WTC11 (cell line): Measurements from ENCODE around the gene PRKD1. TPM values are rescaled to one million over a fixed set of nuclear protein-coding genes. Genes with fewer than 3 reads are reported as not detected.

Experiments used
- ATAC-seq: fragments of 200-7000 bp; cut with Tn5 transposase; 2 replicates; pipeline ENCODE4 v1.10.0; 2021; ENCODE audit warnings: mild to moderate bottlenecking, moderate library complexity
- CTCF ChIA-PET: fragments of 300-600 bp; sonication (Branson Sonifier 250); formaldehyde crosslinking; loops from one replicate; lab custom pipeline; 2021; ENCODE audit warnings: antibody characterized with exemption; lab: Charles Lee
- POLR2A ChIA-PET: fragments of 350-600 bp; sonication (Branson Sonifier 250); formaldehyde crosslinking; loops from one replicate; lab custom pipeline; 2021; ENCODE audit warnings: antibody characterized with exemption; lab: Charles Lee
- DNase-seq: peaks from one replicate; pipeline ENCODE4 v3.0.0; 2021; ENCODE audit warnings: low spot score
- H3K27ac Mint-ChIP-seq: 2 replicates; pipeline ENCODE4 v1.8.0; 2021; ENCODE audit warnings: mixed read lengths
- H3K27me3 Mint-ChIP-seq: 2 replicates; pipeline ENCODE4 v1.8.0; 2021; ENCODE audit warnings: low read depth, mild to moderate bottlenecking, moderate library complexity, mixed read lengths
- H3K36me3 Mint-ChIP-seq: 2 replicates; pipeline ENCODE4 v1.8.0; 2021; ENCODE audit warnings: mixed read lengths
- H3K4me1 Mint-ChIP-seq: 2 replicates; pipeline ENCODE4 v1.8.0; 2022; ENCODE audit warnings: mixed read lengths
- H3K4me3 Mint-ChIP-seq: 2 replicates; pipeline ENCODE4 v1.8.0; 2021; ENCODE audit warnings: mild to moderate bottlenecking, moderate library complexity, mixed read lengths
- H3K9me3 Mint-ChIP-seq: 2 replicates; pipeline ENCODE4 v1.8.0; 2021; ENCODE audit warnings: mixed read lengths
- AFF4 ChIP-seq: sonication (generic); formaldehyde crosslinking; IDR thresholded peaks from 2 replicates; pipeline ENCODE4 v1.8.1; 2023; ENCODE audit warnings: mild to moderate bottlenecking, missing genetic modification reagents, borderline replicate concordance
- ATF2 ChIP-seq: sonication (generic); formaldehyde crosslinking; IDR thresholded peaks from 2 replicates; pipeline ENCODE4 v1.8.1; 2022; ENCODE audit warnings: low read depth, missing genetic modification reagents, borderline replicate concordance
- CREB1 ChIP-seq: sonication (generic); formaldehyde crosslinking; IDR thresholded peaks from 2 replicates; pipeline ENCODE4 v1.8.0; 2023; ENCODE audit warnings: mild to moderate bottlenecking, missing genetic modification reagents
- CREM ChIP-seq: sonication (generic); formaldehyde crosslinking; IDR thresholded peaks from 2 replicates; pipeline ENCODE4 v1.8.1; 2022; ENCODE audit warnings: mild to moderate bottlenecking, missing genetic modification reagents, moderate library complexity
- FOXJ3 ChIP-seq: sonication (generic); formaldehyde crosslinking; IDR thresholded peaks from 2 replicates; pipeline ENCODE4 v1.9.0; 2021; ENCODE audit warnings: missing genetic modification reagents, mild to moderate bottlenecking, borderline replicate concordance
- FOXP1 ChIP-seq: sonication (generic); formaldehyde crosslinking; IDR thresholded peaks from 2 replicates; pipeline ENCODE4 v1.8.0; 2022; ENCODE audit warnings: missing genetic modification reagents, mild to moderate bottlenecking, moderate library complexity, borderline replicate concordance
- GABPB1 ChIP-seq: sonication (generic); formaldehyde crosslinking; IDR thresholded peaks from 2 replicates; pipeline ENCODE4 v1.8.1; 2023; ENCODE audit warnings: mild to moderate bottlenecking, missing genetic modification reagents
- GRHL2 ChIP-seq: fragments of 250-450 bp; sonication (Bioruptor Pico); IDR thresholded peaks from 2 replicates; pipeline ENCODE4 v1.8.0; 2022; ENCODE audit warnings: mild to moderate bottlenecking, moderate library complexity; ENCODE audit not compliant: insufficient replicate concordance, severe bottlenecking
- HMGXB4 ChIP-seq: sonication (generic); formaldehyde crosslinking; IDR thresholded peaks from 2 replicates; pipeline ENCODE4 v1.8.1; 2023; ENCODE audit warnings: mild to moderate bottlenecking, moderate library complexity, missing genetic modification reagents
- IRF1 ChIP-seq: sonication (generic); formaldehyde crosslinking; IDR thresholded peaks from 2 replicates; pipeline ENCODE4 v1.8.0; 2023; ENCODE audit warnings: missing genetic modification reagents
- IRF2 ChIP-seq: sonication (generic); formaldehyde crosslinking; IDR thresholded peaks from 2 replicates; pipeline ENCODE4 v1.8.0; 2022; ENCODE audit warnings: low read depth, missing genetic modification reagents, borderline replicate concordance
- TCF7 ChIP-seq: sonication (generic); formaldehyde crosslinking; IDR thresholded peaks from 2 replicates; pipeline ENCODE4 v1.8.0; 2022; ENCODE audit warnings: mild to moderate bottlenecking, low read depth, missing genetic modification reagents, moderate library complexity
- ZNF317 ChIP-seq: sonication (generic); formaldehyde crosslinking; IDR thresholded peaks from 2 replicates; pipeline ENCODE4 v1.8.1; 2023; ENCODE audit warnings: low read depth, mild to moderate bottlenecking, moderate library complexity, missing genetic modification reagents, borderline replicate concordance
- ZNF425 ChIP-seq: fragments of 250-450 bp; sonication (Bioruptor Pico); conservative IDR thresholded peaks from 2 replicates; pipeline ENCODE4 v1.9.0; 2021; ENCODE audit warnings: mild to moderate bottlenecking
- total RNA-seq: library from RNA; stranded (reverse); gene quantifications from 3 replicates; pipeline ENCODE4 v1.2.3, GENCODE V29; 2021

Gene PRKD1
- total RNA-seq, 1 experiment from 2014 or later = 7.6 TPM

GRCh38 chr14:29926701-29927375, 809 bp downstream of the PRKD1 start:
- peak; percentile 47 for DNase-seq
- peaks cover 29% of the 10 kb centered on the region for H3K4me1 Mint-ChIP-seq
- TF ChIP-seq FOXP1 (CRISPR knock-in tag) (peak; percentile 65; the same call in 1 of the 2 replicates), TCF7 (CRISPR knock-in tag) (no peak), GABPB1 (CRISPR knock-in tag) (0 out of 2 replicates have a peak, but pooled peaks have one; percentile 20), GRHL2 (CRISPR knock-in tag) (no peak)
- H3K4me3 Mint-ChIP-seq = peak overlapping the region; percentile 88
- CTCF ChIA-PET = interaction anchor here (0.6 to 1.6 kb wide), 5 partner anchors 49 to 261 kb away, joined by 3 to 5 read pairs (median 3); no protein-coding TSS in a partner anchor
- H3K9me3 Mint-ChIP-seq = no peaks in the 10 kb centered on the region
- peak overlapping the region; percentile 35; the same call in 1 of the 2 replicates for H3K27ac Mint-ChIP-seq
- POLR2A ChIA-PET = no interaction called here
- peak; percentile 8 for ATAC-seq
- H3K27me3 Mint-ChIP-seq = peaks cover 55% of the 10 kb centered on the region
- H3K36me3 Mint-ChIP-seq = no peaks in the 10 kb centered on the region

- no peak overlapping the region; the same call in 1 of the 2 replicates for H3K27ac Mint-ChIP-seq
- H3K27me3 Mint-ChIP-seq = peaks cover 53% of the 10 kb centered on the region
- no peaks in the 10 kb centered on the region for H3K36me3 Mint-ChIP-seq
- H3K4me3 Mint-ChIP-seq = peak overlapping the region; percentile 88
- H3K9me3 Mint-ChIP-seq = no peaks in the 10 kb centered on the region
- TF ChIP-seq CREM (CRISPR knock-in tag) (no peak), HMGXB4 (CRISPR knock-in tag) (no peak), AFF4 (CRISPR knock-in tag) (no peak), IRF2 (no peak), FOXJ3 (CRISPR knock-in tag) (no peak), CREB1 (CRISPR knock-in tag) (no peak), ATF2 (no peak), ZNF317 (CRISPR knock-in tag) (no peak), IRF1 (no peak), ZNF425 (CRISPR knock-in tag) (no peak)
- TF ChIP-seq, all 79 proteins: peak for 0
- H3K4me1 Mint-ChIP-seq = peaks cover 29% of the 10 kb centered on the region
- DNase-seq (no peak), ATAC-seq (no peak)
- CTCF ChIA-PET = interaction anchor here (1.6 kb wide), 1 partner anchor 125 kb away, joined by 3 read pairs; no protein-coding TSS in a partner anchor
- POLR2A ChIA-PET = no interaction called here
Observed at GRCh38 chr14:29926228-29926627, 1.4 kb downstream of the PRKD1 start.
